Stimulated activated naive CD8-positive, alpha-beta T cell treated with anti-CD3 and anti-CD28 coated beads, Interleukin-15, Interleukin-2, amounts not matched to agents 100 U/mL and 50 U/mL, for 24 hours (primary cell): ENCODE results near the gene PTPRG.

Experiments
- ATAC-seq: fragments of 150-1000 bp; cut with Tn5 transposase; one replicate; pipeline ENCODE4 v1.10.0; 2021
- DNase-seq: peaks from one replicate; pipeline ENCODE4 v3.0.0; 2021

PTPRG gene

GRCh38 chr3:61966200-61966599, 404.8 kb downstream of the PTPRG start:
- no peak for DNase-seq
- no peak for ATAC-seq

- ATAC-seq (no peak), DNase-seq (no peak)
Measured at GRCh38 chr3:61967019-61967418, 405.6 kb downstream of the PTPRG start.

DNA sequence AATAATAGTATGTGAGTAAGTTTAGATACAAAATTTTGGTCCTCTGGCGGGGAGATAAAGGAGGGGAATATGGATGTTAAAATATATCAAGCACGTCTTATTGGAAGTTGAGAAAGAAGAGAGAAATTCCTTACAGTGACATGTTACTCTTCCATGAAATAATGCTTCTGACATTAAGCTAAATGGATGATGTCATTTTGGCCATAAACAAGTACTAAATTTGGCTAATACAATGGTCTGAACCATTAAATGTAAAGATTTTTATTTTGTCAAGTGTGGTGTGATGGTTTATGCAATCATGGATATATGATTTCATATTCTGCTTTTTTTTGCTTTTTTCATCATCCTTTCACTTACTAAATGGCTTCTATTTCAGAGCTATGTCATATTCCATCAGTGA, 406.6 kb downstream of the PTPRG start:
- no peak for ATAC-seq
- DNase-seq = no peak

- ATAC-seq (no peak), DNase-seq (no peak)
Measured at GRCh38 chr3:61974662-61975061, 413.3 kb downstream of the PTPRG start.

DNA sequence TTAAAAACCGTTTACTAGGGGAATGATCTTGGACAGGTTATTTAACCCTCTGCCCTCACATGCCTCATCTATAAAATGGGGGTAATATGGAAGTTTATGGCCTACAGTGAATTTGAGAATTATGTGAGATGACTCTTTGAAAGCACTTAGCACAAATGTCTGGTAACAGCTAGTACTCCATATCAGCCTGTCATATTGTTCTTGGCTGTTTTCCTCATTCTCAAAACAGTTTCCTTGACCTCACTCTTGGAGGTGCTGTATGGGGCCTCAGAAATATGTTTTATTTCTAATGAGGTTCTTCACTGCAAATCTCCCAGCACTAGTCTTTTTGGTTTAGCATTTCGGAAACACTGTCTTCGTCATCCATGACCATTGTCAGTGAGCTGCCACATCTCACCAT, 413.8 kb downstream of the PTPRG start:
- ATAC-seq (no peak), DNase-seq (no peak)

- ATAC-seq = no peak
- no peak for DNase-seq
Measured at GRCh38 chr3:61975936-61976335, 414.6 kb downstream of the PTPRG start.

DNA sequence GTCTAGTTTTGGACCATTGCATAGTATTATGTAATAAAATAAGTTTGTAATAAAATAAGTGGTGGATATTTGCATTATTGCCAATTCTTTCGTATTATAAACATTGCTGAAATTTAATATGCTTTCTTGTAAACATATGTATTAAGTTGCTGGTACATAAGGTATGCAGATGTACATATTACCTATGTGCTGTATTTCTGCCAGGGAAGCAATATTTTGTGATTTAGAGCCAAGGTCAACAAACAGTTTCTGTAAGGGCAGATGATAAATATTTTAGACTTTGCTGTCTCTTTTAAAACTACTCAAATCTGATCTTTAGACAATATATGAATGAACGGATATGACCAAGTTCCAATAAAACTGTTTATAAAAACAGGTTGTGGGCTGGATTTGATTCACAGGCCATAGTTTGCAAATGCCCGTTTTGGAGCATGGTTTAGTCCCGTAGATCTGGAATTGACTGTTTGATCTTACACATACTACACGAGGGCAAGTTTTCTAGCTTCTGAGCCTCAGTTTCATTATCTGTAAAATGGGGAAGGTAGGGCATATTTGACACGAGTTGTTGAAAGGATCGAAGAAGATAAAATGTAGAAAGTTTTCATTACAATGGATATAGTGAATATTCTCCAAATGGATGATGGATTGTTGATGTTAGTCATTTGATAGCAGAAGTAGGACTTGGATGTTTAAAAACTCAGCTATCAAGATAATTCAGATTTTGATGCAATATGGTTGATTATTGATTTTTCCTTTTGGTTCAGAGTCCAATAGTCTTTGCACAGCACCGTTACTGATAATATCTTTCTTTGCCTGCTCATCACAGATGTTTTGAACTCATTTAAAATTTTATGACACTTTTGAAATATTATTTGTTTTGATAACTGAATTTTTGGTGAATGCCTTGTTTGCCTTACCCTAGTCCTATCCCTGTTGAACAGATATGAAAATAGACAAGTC, 417.4 kb downstream of the PTPRG start:
- no peak for ATAC-seq
- DNase-seq = no peak

GRCh38 chr3:61979638-61980037, 418.3 kb downstream of the PTPRG start:
- DNase-seq (no peak), ATAC-seq (no peak)

- ATAC-seq = no peak
- DNase-seq = no peak
Measured at GRCh38 chr3:61980041-61980440, 418.7 kb downstream of the PTPRG start.

DNA sequence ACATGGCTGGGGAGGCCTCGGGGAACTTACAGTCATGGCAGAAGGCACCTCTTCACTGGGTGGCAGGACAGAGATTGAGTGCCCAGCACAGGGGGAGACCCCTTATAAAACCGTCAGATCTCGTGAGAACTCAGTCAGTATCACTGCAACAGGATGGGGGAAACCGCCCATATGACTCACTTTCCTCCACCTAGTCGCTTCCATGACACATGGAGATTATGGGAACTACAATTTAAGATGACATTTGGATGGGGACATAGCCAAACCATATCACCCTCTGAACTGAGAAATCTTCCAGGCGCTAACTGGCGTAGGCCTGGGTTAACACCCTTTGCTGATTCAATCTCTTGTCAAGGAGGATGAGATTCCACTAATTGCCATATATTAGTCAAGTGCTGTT, 419.7 kb downstream of the PTPRG start:
- DNase-seq (no peak), ATAC-seq (no peak)

- DNase-seq (no peak), ATAC-seq (no peak)
Measured at GRCh38 chr3:61983479-61983878, 422.1 kb downstream of the PTPRG start.

DNA sequence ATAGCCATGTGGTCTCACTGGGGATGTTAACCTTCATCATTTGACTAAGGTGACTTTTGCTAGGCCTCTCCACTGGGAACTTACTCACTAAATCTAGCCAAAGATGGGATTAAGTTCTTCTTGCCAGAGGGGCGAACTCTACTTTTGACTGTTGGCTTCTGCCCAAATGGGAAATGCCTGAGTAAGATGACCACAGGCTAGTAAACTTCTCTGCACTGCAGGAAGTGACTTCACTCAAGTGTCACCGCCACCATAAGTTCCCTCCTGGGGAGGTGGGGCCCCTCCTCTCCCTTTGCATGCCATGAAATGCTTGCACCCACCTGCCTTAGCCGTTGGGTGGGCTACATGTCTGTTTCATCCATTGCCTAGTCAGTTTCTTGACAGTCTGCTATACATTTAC, 423.6 kb downstream of the PTPRG start:
- no peak for ATAC-seq
- no peak for DNase-seq

GRCh38 chr3:61986473-61986872, 425.1 kb downstream of the PTPRG start:
- no peak for DNase-seq
- no peak for ATAC-seq

- DNase-seq (no peak), ATAC-seq (no peak)
Measured at GRCh38 chr3:61989681-61990080, 428.3 kb downstream of the PTPRG start.

- ATAC-seq = no peak
- DNase-seq = no peak
Measured at GRCh38 chr3:61990327-61991027, 429.1 kb downstream of the PTPRG start.

DNA sequence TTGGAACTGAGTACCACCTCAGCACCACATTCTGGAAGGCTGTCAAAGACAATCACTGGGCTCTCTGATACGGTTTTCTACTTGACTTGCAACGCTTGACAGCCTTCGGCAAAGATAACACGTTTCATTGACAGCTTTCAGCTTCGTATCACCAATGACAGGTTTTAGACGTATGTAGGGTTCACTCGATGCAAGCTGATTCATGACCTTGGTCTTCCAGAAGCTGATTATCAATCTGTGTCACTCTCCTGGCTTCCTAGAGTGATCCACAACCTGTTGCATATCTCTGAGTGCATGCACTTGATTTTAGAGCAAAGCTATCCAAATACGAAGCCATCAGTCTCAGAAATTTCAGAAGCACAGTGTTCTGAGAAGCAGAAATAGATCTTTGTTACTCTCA, 430.3 kb downstream of the PTPRG start:
- no peak for ATAC-seq
- DNase-seq = no peak

GRCh38 chr3:61996366-61996765, 435.0 kb downstream of the PTPRG start:
- DNase-seq (no peak), ATAC-seq (no peak)

DNA sequence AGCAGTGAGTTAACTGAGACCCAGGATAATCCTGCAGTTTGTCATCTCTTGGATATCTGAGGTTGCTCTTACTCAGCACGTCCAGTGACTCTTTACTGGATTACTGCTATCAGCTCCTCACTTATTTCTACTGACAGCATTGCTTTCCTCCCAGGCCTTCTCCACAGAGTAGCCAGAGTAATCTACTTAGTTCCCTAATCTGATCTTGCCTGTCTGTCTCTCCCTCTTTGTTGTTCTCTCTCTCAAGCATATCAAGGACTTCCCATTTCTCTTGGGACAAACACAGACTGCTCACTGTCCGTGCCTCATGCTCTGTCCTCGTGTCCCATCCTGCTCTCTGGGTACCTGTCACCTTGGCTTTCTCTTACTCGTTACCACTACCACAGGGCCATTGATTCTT, 435.7 kb downstream of the PTPRG start:
- no peak for DNase-seq
- ATAC-seq = no peak

DNA sequence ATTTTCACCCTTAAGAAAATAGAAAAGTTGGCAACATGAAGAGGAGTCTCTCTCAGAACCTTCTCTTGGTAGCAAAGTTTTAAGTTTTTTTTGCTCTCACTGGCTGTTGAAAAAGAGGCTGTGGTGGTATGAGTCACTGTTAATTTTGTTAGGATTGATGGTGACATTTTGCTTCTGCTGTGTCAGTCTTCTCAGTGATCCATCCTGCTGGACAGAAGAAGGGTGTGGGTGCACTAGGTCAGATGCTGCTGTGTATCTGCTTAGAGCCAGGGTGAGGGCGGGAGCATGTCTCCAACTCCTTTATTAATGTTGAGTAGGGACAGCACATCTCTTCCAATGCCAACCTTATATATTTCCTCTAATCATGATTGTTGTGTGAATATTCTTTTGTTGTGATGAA, 442.5 kb downstream of the PTPRG start:
- ATAC-seq (no peak), DNase-seq (no peak)

DNA sequence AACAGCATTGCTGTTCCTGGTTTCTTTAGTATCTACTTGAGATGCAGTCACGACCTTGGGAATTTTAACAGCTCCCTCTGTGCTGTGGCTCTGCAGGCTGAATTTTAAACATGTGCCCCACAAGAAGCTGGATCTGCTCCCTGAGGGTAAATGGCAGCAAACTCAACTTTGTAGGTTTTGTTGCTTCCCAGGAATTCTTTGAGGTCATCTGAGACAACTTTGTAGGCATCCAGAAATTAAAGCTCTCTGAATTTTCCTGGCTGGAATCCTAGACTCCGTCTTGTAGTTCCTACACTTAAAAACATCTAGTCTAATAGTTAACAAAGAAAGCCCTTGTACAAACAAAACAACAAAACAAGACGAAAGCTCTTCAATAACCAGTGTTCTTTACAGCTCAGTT, 445.7 kb downstream of the PTPRG start:
- no peak for ATAC-seq
- no peak for DNase-seq

- ATAC-seq = no peak
- no peak for DNase-seq
Measured at GRCh38 chr3:62010989-62011388, 449.6 kb downstream of the PTPRG start.

GRCh38 chr3:62011666-62012065, 450.3 kb downstream of the PTPRG start:
- ATAC-seq (no peak), DNase-seq (no peak)

DNA sequence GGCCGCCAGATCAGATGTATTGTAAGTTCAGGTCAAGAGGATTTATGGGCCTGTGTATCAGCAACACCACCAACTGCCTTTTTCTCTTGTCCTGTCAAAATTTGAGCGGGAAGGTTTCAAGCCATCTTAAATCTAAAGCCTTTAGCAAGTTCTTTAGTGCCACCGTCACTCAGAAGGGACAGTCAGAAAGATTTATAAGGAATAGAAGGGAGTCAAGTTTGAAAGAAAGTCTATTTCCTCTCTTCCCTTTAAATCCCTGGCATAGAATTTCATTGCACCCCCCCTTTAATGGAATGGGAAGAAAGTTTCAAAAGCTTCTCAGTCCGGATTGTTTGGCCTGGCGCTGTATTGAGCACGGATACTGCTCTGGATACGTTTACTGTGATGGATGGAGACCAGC, 452.6 kb downstream of the PTPRG start:
- ATAC-seq (no peak), DNase-seq (no peak)

DNA sequence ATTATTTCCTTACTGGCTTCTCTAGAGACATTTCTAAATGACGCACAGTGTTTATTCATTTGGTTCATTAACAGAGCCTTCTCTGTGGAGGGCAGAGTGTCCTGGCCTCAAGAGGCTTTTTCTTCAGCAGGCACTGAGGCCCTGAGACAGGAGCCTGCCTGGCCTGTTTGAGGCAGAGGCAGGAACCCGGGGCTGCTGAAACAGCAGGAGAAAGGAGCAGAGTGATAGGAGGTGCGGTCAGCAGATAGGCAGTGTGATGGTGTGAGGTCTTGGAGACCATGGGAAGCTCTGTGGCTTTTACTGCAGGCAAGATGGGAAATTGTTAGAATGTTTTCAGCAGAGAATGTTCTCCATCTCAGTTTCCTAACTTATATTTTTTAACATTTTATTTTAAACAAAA, 453.7 kb downstream of the PTPRG start:
- ATAC-seq = no peak

More for the DNA sequence above, 453.7 kb downstream of the PTPRG start:
- no peak for DNase-seq
